Suprapubic skin (tissue), 4 donors: ENCODE results near the gene TXLNB.

Source experiments
- CTCF ChIP-seq, 2 donors: fragments of 200-600 bp in 1 of 2; fragments of 450-650 bp in 1 of 2; sonication (generic) in 1 of 2; IDR thresholded peaks; one replicate each; pipeline ENCODE4 v1.5.1; 2016 to 2019; ENCODE audit warnings: antibody characterized with exemption in 2 of 2, mild to moderate bottlenecking in 1 of 2, moderate library complexity in 1 of 2
- POLR2A ChIP-seq, 2 donors: fragments of 450-650 bp; IDR thresholded peaks; one replicate each; pipeline ENCODE4 v1.6.1; 2017; ENCODE audit warnings: antibody characterized with exemption in 2 of 2, mild to moderate bottlenecking in 2 of 2, moderate library complexity in 2 of 2
- POLR2AphosphoS5 ChIP-seq, 3 donors: sonication (generic); formaldehyde crosslinking; IDR thresholded peaks; one replicate each; pipeline ENCODE4 v1.6.1; 2017; ENCODE audit warnings: antibody characterized with exemption in 3 of 3

GRCh38 chr6:139248911-139249310, 42.9 kb downstream of the TXLNB start:
- no peak for TF ChIP-seq CTCF (IDR thresholded peaks at IDR 0.05)
- no peak for TF ChIP-seq POLR2A (IDR thresholded peaks at IDR 0.05)
- no peak for TF ChIP-seq POLR2AphosphoS5 (IDR thresholded peaks at IDR 0.05)
